GM19023 (cell line): ENCODE measurements around the gene MIS12.

Source experiments
- ATAC-seq: cut with Tn5 transposase; IDR thresholded peaks from one replicate; pipeline ENCODE4 v1.9.1; 2021; ENCODE audit warnings: mild to moderate bottlenecking, moderate library complexity; ENCODE audit not compliant: unreplicated experiment

Gene MIS12, protein sequence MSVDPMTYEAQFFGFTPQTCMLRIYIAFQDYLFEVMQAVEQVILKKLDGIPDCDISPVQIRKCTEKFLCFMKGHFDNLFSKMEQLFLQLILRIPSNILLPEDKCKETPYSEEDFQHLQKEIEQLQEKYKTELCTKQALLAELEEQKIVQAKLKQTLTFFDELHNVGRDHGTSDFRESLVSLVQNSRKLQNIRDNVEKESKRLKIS

DNA sequence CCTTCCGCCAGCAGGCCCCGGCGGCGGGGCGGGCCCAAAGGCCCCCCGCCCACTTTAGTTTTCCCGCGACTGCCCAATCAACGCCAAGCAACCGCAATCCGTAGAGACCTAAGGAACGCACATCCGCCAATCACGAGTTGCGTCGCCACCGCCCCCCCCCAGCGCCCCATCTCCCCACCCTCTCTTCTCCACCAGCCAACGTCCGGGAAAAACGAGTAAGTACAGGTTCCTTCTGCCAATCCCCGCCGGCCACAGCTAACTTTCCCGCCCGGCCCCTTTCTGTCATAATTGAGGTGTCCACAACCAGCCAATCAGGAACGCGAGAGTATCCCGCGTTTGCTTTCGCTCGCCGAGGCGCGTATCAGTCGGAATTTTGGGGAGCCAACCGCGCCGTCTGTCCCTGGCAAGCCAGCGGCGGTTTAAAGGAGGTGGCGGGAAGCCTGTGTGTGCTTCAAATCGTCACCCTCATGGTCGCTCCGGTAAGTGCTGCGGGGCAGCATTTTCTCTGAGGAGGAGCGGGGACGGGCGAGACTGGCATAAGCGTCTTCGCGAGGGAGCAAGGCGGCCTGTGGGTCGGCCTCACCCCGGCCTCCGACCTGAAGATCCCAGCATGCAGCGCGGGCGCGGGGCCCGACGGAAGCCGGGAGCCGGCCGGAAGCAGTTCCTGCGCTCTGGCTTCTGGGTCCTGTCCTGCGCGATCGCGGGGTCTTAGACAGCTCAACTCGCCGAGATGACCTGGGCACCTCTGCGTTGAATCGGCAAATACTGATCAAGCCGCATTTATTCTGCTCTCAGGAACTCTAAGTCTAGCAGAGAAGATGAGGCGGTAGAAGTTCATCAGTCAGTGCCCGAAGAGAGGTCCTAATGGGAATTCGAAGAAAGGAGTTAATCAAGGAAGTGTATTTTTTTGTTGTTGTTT is at the start of gene MIS12:
Gene MIS12, plus strand, starts transcription at position 361 of the 919 bp plus-strand sequence. CDS start 2,297 bp downstream, outside the sequence.
- ATAC-seq = peak; percentile 80

DNA sequence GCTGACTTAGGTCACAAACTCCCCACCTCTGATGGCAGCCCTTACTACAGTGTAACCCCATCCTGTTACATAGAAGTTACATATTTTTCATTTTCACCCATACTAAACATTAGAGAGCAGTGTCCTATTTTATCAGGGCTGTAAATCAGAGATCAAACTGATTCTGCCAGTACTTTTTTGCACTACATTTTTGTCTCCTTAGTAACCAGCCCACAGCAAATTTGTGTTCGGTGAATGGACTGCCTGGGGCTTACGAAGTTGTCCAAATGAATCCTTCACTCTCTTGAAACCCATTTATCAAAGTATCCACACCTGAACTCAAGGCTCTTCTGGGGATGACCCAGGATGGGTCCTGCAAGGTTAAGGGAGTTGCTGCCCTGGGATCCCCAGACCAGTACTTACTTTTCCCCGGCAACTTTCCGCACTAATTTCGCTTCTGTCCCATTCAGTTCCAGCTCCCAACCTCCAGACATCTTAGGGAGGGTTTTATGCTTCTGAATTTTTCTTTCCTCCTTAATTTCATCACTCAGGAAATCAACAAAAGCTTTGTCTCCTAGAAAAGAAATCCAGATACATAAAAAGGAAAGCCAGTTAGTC is 48.5 kb upstream of the MIS12 start:
- no peak for ATAC-seq

DNA sequence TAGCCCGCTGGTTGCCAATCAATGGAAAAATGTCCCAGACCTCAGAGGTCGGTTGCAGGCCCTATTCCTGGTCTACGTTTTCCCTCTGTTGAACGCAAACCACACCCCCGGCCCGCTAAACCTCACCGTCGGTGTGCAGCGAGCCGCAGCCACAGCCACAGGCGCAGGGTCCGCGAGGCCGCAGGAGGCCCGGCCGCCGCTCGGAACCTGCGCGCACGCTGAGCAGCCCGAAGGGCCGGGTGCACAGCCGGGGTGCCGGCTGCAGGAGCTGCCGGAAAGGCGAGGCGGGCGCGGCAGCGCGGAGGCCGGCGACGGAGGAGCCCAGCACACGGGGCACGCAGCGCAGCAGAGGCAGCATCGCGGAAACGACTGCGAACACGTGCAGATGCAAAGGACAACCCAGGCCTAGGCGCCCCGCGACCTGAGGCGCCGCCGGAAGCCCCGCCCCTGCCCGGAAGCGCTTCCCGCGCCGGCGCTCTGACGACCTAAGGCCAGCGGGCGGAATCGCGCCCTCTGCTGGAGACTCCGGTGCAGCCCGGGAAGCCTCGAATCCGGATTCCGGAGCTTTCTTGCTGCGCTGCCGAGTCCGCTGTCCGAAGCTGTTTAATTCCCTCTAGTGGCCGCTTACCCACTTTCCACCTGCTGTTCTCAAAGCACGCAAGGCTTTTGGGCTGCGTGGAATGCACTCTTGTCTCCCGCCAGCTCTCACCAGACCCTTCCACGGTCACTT is 47.5 kb upstream of the MIS12 start, which contains the start of gene C1QBP:
Gene C1QBP, minus strand, starts transcription at position 440 of the 730 bp plus-strand sequence. Its CDS starts 82 bp downstream, at position 358.
- ATAC-seq = peak; percentile 80

DNA sequence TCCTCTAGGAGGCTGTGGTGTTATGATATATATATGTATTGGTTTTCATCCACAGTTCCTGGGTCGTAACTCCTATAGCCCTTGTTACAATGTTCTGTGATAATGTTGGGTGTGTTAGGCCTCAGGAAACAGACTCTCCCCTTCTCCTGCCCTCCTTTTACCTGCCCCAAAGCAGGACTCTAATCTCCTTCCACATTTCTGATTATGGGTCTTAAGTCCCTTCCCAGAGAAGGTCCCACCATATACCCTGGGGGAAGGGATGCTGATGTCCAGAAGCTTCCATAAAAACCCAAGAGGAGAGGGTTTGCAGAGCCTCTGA is 47.0 kb upstream of the MIS12 start:
- ATAC-seq = no peak

DNA sequence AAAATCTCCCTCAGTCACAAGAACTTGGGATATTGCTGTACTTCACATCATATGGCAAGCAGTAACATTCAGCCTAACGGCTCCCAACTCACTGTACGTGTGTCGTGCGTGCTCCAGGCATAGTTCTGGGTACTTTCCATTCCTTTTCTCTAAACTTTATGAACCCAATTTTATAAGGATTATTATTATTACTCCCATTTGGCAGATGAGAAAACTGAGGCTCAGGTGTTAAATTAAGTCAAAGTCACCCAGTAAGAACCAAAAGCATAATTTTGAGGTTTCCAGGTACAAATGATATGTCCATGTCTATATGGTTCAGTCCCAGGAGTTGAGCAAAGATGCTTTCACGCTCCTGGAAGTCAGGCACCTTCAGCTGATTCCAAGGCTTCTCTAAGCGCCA is 42.6 kb upstream of the MIS12 start:
- no peak for ATAC-seq

DNA sequence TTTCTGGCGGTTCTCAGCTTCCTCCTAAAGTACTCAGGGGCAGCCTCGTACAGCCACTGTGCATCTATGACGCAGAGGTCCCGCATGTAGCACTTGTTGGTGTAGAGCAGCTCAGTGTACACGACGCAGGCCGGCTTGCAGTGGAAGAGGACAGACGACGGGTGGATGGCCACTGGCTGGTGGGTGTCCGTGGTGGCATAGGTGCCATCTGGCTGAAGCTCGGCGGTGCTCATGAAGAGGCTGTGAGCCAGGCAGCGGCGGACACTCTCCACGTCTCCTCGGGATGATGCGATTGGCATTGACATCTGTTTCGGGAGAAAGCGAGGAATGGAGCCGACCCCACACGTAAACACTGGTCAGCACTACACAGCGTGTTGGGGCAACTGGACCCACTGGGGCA is 42.2 kb upstream of the MIS12 start:
- no peak for ATAC-seq

DNA sequence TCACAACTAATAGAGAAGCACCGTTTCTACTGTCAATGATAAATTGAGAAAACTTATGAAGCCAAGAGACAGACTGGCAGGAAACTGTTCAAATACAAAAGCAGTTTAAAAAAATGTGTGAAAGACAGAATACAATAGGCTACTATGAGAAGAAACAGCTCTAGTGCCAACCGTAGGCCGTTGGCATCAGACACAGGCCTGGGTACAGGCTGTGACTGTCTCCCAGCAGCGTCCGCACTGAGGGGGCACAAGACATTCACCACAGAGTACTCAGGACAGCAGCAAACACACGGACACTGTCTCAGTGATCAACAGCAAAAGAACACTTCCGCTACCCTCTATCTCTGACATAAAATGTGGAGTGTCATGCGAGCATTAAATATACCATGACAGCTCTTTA is 39.6 kb upstream of the MIS12 start:
- no peak for ATAC-seq

DNA sequence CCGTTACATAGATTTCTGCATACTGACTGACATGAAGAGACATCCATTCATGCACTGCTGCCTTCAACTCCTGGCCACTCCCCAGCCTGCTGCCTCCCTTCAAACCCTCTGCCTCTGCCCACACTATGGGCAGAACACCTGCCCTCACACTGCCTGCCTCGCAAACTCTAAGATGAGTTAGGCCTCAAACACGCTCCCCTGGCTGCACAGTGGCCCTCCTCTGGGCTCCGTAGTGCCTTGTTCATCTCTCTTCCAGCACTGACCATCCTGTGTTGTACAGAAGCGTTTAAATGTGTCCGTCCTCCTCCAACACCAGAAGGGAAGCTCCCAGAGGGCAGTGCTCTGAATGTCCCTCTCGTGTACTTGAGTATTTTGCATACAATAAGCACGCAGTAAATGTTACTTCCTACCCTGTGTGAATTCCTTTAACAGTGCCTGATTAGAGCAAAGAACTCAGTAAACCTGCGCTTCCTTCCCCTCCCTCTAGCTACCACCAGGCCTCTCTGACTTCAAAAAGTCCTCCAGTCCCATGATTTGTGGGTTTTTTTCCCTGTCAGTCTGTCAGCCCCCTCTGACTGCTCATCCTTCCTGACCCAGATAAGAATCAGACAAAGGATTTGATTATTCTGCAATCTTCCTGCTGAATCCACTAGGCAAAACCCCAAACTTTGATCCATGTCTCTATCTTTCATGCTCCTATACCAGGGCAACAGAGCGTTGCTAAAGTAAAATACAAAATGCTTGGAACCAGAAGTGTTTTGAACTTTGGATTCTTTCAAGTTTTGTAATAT is 21.5 kb upstream of the MIS12 start:
- ATAC-seq = no peak

DNA sequence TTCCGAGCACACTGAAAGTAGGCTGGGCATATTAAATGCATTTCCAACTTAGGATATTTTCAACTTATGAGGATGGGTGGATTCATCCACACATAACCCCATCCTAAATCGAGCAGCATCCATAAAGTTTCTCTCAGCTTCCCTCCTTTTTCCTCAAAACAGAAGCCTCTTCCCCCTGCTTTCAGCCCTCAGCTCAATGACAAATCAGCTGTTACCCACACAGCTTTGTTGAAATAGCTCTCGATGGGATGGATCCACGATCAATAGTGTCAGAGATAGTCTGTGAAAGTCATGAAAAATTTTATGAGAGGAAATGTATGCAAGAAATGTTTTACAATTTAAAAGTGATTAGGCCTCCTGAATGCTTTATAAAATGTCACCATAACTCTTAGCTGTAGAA is 20.1 kb upstream of the MIS12 start:
- no peak for ATAC-seq

DNA sequence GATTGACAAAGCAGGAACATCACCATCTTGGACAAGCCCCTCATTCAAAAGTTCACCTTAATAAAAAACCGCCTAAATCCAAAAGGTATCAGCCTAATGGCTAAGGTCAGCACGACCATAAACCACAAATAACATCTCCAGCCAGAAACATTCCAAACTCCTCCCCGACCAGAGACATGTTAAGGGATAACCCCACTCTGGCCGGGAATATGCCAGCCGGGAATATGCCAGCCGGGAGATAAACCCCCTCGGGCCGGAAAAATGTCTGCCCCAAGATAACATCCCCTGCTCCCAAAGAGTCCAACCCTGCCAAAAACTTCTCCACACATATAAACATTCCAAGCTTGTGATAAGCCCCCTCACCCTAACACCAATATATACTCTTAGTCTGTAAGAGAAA is 18.9 kb upstream of the MIS12 start:
- ATAC-seq = no peak

DNA sequence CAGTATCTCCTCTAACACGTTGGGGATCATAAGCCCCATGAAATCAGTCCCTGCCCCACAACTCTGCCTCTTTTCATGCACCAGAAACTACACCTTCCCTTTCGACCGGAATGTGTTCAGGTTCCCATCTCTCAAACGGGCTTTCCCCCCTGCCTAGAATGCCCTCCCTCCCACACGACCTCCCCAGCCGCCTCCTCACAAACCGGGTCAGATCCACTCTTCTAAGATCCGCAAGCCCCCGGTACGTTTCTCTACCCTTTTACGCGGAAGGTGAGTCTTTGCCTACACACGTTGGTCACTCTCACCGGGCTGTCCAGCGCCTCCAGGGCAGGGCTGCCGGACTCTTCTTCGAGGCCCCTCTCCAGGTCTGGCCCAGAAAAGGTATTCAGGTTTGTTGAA is 18.3 kb upstream of the MIS12 start:
- peak; percentile 24 for ATAC-seq

DNA sequence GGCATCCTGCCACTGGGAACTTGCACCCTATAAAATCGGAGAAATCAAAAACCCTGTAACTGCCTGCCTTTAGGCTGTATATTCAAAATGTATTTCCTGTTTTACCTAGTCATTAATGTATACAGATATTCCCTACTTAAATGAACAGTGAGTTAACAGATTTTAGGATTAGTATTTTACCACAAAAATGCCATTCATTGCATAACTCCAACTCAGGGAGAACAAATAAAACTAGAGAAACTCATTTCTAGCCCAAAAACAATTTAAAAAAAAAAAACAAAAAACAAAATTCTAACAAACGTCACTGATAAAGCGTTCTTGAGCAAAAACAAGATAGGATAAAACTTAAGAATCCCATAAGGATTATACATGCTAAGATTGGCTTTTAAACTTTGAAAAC is 13.9 kb upstream of the MIS12 start:
- ATAC-seq = no peak

DNA sequence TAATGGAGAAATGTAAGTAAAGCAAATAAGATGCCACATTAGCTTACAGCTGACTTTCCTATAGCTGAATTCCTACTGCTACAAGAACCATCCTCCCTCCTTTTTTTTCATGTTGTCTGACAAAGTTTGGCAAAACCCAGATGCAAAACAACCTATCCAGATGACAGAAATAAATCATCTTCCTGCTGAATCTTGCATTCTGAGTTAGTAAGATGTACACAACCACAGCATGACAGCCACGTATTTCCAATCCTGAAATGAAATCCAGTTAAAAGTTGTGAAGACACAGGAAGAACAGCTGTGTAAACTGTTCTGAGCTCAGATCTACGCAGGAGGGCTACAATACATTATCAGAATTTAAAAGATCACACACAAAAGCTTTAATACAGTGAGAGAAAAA is 12.5 kb upstream of the MIS12 start:
- no peak for ATAC-seq

DNA sequence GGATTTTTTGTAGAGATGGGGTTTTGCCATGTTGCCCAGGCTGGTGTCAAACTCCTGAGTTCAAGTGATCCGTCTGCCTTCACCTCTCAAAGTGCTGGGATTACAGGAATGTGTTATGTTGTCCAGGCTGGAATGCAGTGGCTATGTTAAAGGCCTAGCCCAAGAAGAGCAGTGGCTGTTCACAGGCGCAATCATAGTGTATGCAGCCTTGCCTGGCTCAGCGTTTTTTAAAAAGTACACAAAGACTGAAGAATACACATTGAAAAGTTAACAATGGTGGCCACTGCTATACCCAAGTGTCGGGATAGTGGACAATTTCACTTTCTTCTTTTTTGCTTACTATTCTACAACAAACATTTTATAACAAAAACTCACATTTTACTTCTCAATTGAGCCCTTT is 7.4 kb upstream of the MIS12 start:
- ATAC-seq = no peak

DNA sequence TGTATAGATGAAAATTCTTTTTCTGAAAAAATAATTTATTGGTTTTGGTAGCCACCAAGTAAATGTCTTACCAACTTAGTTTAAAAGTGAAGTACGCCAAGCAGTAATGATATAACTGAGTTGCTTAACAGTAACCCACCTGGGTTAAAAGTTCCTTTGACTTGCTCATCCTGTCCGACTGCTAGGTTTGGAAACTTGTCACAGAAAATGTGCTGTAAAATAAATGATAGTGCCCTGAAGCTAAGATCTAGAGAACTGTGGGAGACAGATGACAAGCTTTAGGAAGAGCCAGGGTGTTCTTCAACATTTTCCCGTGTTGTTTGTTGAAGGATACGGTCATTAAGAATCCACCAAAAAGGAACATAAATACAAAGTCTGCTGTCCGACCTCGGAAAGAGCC is 5.4 kb upstream of the MIS12 start:
- ATAC-seq = no peak

DNA sequence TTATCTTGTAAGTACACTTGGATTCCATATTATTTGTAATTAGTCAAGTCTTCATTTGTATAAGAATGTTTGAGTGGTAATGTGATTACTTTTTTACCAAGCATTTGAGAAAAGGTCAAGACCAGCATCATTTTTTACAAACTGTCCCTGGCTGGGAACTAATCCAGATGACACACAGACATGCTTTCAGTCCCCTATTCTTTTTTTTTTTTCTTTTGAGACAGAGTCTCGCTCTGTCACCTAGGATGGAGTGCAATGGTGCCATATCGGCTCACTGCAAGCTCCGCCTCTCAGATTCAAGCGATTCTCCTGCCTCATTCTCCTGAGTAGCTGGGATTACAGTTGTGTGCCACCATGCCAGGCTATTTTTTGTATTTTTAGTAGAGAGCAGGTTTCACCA is 4.9 kb upstream of the MIS12 start:
- ATAC-seq = no peak

DNA sequence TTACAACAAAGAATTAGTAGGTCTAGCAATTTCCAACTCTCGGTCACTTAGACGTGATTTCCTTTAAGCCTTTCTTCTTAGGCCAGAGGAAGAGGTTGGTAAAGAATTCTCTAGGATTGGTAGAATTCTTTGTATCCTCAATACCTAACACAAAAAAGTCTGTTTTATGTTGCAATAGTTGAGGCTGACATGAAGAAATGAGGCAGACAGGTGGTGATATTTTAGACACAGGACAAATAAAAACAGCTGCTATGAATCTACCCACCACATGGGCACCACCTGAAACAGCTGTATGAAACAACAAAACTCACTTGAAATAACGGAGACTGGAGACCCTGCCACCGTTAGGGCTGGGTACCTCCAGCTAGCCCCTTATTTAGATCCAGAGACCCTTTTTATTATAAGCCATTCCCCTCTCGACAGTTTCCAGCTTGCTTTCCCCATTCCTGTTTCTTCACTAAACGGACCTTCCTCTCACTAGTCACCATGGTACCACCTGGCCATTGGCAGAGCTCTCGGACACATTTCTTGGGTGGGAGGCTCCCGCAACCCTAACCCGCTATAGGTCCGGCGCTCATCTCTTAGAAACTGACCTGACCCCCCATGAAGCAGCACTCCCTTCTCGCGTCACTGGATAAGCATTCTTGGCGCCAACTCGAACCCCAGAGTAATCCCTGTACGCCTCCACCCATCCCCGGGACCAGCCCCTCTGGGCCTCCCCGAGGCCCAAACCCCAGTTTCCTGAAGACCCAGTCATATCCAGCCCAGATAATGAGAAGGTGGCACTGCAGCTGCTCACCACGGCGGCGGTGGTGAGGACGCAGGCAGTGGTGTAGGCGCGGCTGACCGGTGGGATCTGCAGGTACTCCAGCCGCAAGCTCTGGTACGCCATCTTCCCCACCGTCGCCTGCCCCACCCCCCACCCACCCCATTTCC is 828 bp upstream of the MIS12 start, which contains the start of gene DERL2:
Gene DERL2, minus strand, starts transcription at position 909 of the 936 bp plus-strand sequence. Its CDS starts 17 bp downstream, at position 892.
- peak; percentile 9 for ATAC-seq

DNA sequence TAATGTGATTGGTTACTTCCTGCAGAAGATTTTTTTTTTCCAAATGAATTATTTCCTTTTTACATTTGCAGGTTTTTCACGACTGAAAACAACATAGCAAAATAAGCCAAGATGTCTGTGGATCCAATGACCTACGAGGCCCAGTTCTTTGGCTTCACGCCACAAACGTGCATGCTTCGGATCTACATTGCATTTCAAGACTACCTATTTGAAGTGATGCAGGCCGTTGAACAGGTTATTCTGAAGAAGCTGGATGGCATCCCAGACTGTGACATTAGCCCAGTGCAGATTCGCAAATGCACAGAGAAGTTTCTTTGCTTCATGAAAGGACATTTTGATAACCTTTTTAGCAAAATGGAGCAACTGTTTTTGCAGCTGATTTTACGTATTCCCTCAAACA is 2.4 kb downstream of the MIS12 start:
- no peak for ATAC-seq

DNA sequence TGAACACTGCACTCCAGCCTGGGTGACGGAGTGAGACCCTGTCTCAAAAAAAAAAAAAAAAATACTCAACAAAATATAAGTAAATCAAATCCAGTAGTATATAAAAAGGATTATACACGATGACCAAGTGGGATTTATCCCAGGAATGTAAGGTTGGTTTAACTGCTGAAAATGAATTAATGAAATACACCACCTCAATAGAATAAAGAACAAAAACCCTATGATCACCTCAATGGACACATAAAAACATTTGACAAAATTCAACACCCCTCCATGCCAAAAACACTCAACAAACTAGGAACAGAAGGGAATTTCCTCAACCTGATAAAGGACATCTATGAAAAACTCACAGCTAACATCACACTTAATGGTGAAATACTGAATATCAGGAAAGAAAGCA is 6.6 kb downstream of the MIS12 start:
- ATAC-seq = no peak
